ENCODE measurements around the gene FOXRED2.

DNA sequence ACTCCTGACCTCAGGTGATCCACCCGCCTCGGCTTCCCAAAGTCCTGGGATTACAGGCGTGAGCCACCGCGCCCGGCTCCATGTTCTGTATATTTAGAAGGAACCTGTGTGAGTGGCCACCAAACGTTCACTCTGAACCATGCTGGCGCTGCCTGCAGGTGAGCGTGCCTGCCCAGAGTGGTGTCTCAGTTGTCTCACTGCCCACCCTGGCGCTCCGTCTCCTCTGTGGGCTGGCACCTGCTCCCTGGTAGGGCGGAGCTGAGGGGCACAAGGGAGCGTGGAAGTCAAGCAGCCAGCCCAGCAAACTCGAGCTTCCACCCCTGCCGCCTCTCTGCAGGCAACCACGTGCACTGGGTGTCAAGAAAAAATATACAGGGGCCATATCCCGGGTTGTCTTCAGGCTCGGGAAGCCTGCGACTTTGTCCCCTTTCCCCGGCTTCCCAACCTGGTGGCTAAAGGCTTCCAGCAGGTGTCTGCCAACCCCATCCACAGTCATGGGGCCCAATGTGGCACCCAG lies 42.1 kb downstream of the FOXRED2 start:
- TF ChIP-seq GATA3 (IDR thresholded peaks at IDR 0.05; ENCODE audit: low read depth, low read length) (no peak), GATA2 (IDR thresholded peaks at IDR 0.05; ENCODE audit: low read depth, low read length) (no peak)
